Measurements from ENCODE around the gene HECTD4.

Gene HECTD4

DNA sequence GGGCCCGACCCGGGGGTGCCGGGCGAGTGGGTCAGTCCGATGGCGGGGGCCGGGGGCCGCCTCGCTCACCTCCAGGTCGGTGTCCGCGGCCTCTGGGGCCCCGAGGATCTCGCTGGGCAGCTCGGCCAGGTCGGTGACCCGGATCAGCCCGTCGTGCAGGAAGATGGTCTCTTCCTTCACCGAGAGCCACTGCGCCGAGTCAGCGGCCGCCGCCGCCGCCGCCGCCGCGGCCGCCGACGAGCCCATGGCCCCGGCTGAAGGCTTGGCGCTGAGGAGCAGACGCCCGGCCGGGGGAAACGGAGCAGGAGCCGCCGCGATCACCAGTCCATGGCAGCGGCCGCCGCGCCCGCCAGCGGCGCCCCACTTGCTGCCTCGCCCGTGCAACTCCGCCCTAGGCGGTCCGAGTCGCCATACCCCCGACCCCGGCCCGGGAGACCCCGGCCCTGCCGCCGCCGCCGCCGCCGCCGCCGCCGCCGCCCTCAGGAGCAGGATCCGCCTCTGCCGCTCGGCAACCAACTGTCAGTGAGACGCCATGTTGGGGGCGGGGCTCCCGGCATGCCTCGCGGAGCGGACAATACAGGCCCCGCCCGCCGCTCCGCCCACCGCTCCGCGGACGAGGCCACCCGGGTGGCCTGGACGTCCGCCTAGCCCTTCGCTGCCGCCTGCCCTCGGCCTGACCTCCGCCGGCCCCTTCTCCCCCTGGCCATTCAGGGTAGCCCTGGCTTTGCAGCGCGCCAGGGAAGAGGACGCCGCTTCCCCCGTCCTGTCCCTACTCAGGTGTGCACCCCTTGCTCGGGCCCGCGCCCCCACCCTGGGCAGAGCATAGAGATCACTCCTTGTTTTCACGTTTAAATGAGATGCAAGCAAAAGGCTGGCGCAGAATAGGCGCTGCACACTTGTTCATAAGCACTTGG is at the start of gene HECTD4:
Gene HECTD4, minus strand, starts transcription at position 549 of the 914 bp plus-strand sequence. Its CDS starts 303 bp downstream, at position 246.
- TF ChIP-seq, protein P1, sequence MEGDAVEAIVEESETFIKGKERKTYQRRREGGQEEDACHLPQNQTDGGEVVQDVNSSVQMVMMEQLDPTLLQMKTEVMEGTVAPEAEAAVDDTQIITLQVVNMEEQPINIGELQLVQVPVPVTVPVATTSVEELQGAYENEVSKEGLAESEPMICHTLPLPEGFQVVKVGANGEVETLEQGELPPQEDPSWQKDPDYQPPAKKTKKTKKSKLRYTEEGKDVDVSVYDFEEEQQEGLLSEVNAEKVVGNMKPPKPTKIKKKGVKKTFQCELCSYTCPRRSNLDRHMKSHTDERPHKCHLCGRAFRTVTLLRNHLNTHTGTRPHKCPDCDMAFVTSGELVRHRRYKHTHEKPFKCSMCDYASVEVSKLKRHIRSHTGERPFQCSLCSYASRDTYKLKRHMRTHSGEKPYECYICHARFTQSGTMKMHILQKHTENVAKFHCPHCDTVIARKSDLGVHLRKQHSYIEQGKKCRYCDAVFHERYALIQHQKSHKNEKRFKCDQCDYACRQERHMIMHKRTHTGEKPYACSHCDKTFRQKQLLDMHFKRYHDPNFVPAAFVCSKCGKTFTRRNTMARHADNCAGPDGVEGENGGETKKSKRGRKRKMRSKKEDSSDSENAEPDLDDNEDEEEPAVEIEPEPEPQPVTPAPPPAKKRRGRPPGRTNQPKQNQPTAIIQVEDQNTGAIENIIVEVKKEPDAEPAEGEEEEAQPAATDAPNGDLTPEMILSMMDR (IDR thresholded peaks at IDR 0.05), result no peak

DNA sequence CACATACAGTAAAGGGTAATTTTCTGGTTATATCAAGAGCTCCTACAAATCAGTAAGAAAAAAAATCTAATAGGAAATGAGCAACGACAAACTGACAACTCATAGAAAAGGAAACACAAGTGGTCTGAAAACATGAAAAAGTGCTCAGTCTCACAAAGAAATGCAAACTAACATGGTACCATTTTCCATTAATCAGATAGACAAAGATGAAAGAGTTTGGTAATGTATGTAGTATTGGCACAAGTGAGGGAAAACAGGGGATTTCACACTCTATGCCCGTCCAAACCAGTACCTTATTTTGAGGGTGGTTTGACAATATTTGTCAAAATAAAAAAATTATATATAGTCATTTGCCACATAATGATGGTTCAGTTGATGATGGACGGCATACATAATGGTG is 49.7 kb upstream of the HECTD4 start:
- TF ChIP-seq, protein P1 (IDR thresholded peaks at IDR 0.05), result no peak

DNA sequence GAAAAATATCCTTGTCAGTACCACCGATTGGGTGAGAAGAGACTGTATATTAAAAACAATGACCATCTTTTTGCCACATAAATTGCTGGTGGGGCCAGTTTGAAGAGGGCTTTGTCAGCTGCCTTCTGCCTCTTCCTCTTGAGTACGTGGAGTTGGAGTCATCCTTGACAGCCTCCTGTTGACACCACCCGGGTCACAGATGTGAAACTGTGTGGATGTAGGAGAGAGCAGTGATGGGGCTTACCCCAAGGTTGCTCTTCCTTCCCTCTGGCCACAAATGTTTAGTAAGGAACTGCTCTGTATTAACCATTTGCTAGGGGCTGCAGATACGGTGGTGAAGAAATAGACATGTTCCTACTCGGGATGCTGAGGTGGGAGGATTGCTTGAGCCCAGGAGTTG is 48.7 kb upstream of the HECTD4 start:
- TF ChIP-seq, protein P1 (IDR thresholded peaks at IDR 0.05), result no peak

- TF ChIP-seq, protein P1 (IDR thresholded peaks at IDR 0.05), result no peak
Observed at GRCh38 chr12:112427760-112428159, 45.5 kb upstream of the HECTD4 start.

- TF ChIP-seq, protein P1 (IDR thresholded peaks at IDR 0.05), result no peak
Observed at GRCh38 chr12:112425582-112426382, 43.6 kb upstream of the HECTD4 start.

DNA sequence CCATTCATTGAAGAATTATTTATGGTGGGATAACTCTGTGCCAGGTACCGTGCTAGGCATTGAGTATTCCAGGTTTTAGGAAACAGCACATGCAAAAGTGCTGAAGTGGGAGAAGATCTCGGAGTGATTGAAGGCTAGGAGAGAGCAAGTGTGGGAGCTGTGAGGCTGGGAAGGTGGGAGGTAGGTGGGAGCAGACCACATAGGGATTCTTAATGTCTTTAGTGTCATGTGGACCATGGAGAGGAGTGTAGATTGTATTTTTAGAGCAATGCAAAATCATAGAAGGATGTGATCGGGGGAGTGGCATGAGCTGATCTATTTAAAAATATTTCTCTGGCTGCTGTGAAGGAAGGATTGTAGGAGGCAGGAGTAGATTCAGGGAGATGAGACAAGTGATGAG is 41.9 kb upstream of the HECTD4 start:
- TF ChIP-seq, protein P1 (IDR thresholded peaks at IDR 0.05), result no peak

- TF ChIP-seq, protein P1 (IDR thresholded peaks at IDR 0.05), result no peak
Observed at GRCh38 chr12:112422531-112422930, 40.3 kb upstream of the HECTD4 start.
